K562 (cell line): ENCODE data around the gene MEIS1. TPM values are rescaled to one million over a fixed set of nuclear protein-coding genes. Genes with fewer than 3 reads are reported as not detected.

ENCODE experiments used
- ATAC-seq: fragments of 200-7000 bp; cut with Tn5 transposase; 3 replicates; pipeline ENCODE4 v1.9.1; 2020; ENCODE audit warnings: moderate library complexity
- BruUV-seq: library from RNA; stranded (reverse); fragments of 400-500 nt; replicated peaks from 2 replicates; lab custom pipeline; 2021; lab: Mats Ljungman, UMichigan
- CTCF ChIA-PET: fragments of 300-600 bp; formaldehyde crosslinking; extraction: SDS; loops from one replicate; lab custom pipeline; 2021; ENCODE audit warnings: low intra/inter-chr PET ratio; lab: Yijun Ruan, JAX
- POLR2A ChIA-PET: fragments of 300-600, 350-650 bp; sonication (Branson Sonifier 250); formaldehyde crosslinking; extraction: SDS; loops from one replicate; lab custom pipeline; 2021; ENCODE audit warnings: antibody characterized with exemption, inconsistent platforms; lab: Yijun Ruan, JAX
- DNase-seq, 4 experiments: peaks; one replicate each; pipeline versions ENCODE4 v3.0.0 to v3.0.0-alpha.2; 2011 to 2018; ENCODE audit warnings: low spot score in 3 of 4, mixed read lengths in 3 of 4; ENCODE audit errors: extremely low read depth in 1 of 4
- FAIRE-seq: peaks from 2 replicates; lab custom pipeline; 2011; peaks lifted over from hg19 to GRCh38; lab: Jason Lieb, UNC
- H2AFZ ChIP-seq: 2 replicates; pipeline ENCODE4 v1.6.0; 2011; ENCODE audit warnings: low read depth, low read length, control low read depth, inconsistent platforms
- H3K27ac ChIP-seq: fragments of 200-600 bp; 3 replicates; pipeline ENCODE4 v1.8.0; 2011; ENCODE audit warnings: low read depth, mild to moderate bottlenecking, control low read depth, inconsistent platforms, low read length, moderate library complexity, mixed read lengths; ENCODE audit errors: extremely low read depth
- H3K27me3 ChIP-seq, 2 experiments: fragments of 300-600 bp in 1 of 2; 2 replicates in 1 of 2; 3 replicates in 1 of 2; pipeline versions ENCODE4 v1.6.0 to v1.8.0; 2011; ENCODE audit warnings: inconsistent platforms in 2 of 2, low read length in 2 of 2, mild to moderate bottlenecking in 1 of 2, mixed read lengths in 1 of 2, moderate library complexity in 1 of 2; ENCODE audit not compliant: control insufficient read depth in 2 of 2, insufficient read depth in 2 of 2
- H3K36me3 ChIP-seq: fragments of 300-600 bp; 3 replicates; pipeline ENCODE4 v1.8.0; 2011; ENCODE audit warnings: mild to moderate bottlenecking, low read length, inconsistent platforms; ENCODE audit not compliant: control insufficient read depth, insufficient read depth
- H3K4me1 ChIP-seq, 2 experiments: fragments of 200-600 bp in 1 of 2; replicated peaks in 1 of 2; 2 replicates in 1 of 2; 3 replicates in 1 of 2; pipeline versions ENCODE4 v1.5.1 to v1.8.0; 2011; ENCODE audit warnings: inconsistent platforms in 2 of 2, low read length in 2 of 2, mild to moderate bottlenecking in 1 of 2, mixed read lengths in 1 of 2, moderate library complexity in 1 of 2; ENCODE audit not compliant: control insufficient read depth in 2 of 2, insufficient read depth in 2 of 2
- H3K4me2 ChIP-seq: 2 replicates; pipeline ENCODE4 v1.6.1; 2011; ENCODE audit warnings: low read length, control low read depth, inconsistent platforms, mixed read lengths; ENCODE audit not compliant: insufficient read depth
- H3K4me3 ChIP-seq: fragments of 200-600 bp; sonication (generic), shearing (Covaris generic); 2 replicates; pipeline ENCODE4 v1.5.1; 2016; ENCODE audit warnings: control low read depth, inconsistent platforms
- H3K79me2 ChIP-seq: fragments of 200-600 bp; 3 replicates; pipeline ENCODE4 v1.8.0; 2011; ENCODE audit warnings: low read length, inconsistent platforms; ENCODE audit not compliant: control insufficient read depth, insufficient read depth
- H3K9ac ChIP-seq, 2 experiments: 2 replicates each; pipeline versions ENCODE4 v1.6.0 to v1.6.1; 2011; ENCODE audit warnings: low read depth in 2 of 2, low read length in 2 of 2, control low read depth in 1 of 2, inconsistent platforms in 1 of 2, mild to moderate bottlenecking in 1 of 2, mixed read lengths in 1 of 2; ENCODE audit not compliant: insufficient read depth in 1 of 2
- H3K9me1 ChIP-seq: one replicate; pipeline ENCODE4 v1.6.0; 2011; ENCODE audit warnings: inconsistent platforms, mild to moderate bottlenecking, low read length, moderate library complexity; ENCODE audit not compliant: control insufficient read depth, insufficient read depth
- H3K9me3 ChIP-seq: replicated peaks from 2 replicates; pipeline ENCODE4 v1.5.1; 2011; ENCODE audit warnings: low read depth, low read length, inconsistent platforms; ENCODE audit not compliant: control insufficient read depth, insufficient read depth
- H4K20me1 ChIP-seq: replicated peaks from 2 replicates; pipeline ENCODE4 v1.6.1; 2011; ENCODE audit warnings: low read length, inconsistent platforms, mixed read lengths; ENCODE audit not compliant: control insufficient read depth, insufficient read depth
- DMBX1 ChIP-seq: fragments of 250-450 bp; sonication (Bioruptor Pico); IDR thresholded peaks from 2 replicates; pipeline ENCODE4 v1.8.0; 2022; ENCODE audit warnings: inconsistent platforms, mild to moderate bottlenecking, moderate library complexity, borderline replicate concordance
- JUNB ChIP-seq: fragments of 450-650 bp; formaldehyde crosslinking; conservative IDR thresholded peaks from 2 replicates; pipeline ENCODE4 v1.4.0; 2020; ENCODE audit warnings: mild to moderate bottlenecking
- MXI1 ChIP-seq: IDR thresholded peaks from 2 replicates; pipeline ENCODE4 v1.6.1; 2011; ENCODE audit warnings: low read depth, mild to moderate bottlenecking, improper control_type of control experiment, low read length
- STAG1 ChIP-seq: sonication (generic); formaldehyde crosslinking; IDR thresholded peaks from 2 replicates; pipeline ENCODE4 v1.5.0; 2020; ENCODE audit warnings: missing genetic modification reagents, borderline replicate concordance
- ZNF76 ChIP-seq: fragments of 250-450 bp; sonication (Bioruptor Pico); IDR thresholded peaks from 2 replicates; pipeline ENCODE4 v1.4.0; 2020; ENCODE audit warnings: mild to moderate bottlenecking, moderate library complexity, borderline replicate concordance
- WGBS: fragments of 100-300 bp; shearing (Covaris generic); methylation state at CpG from one replicate; pipeline ENCODE4 v1.1.6; 2016; ENCODE audit warnings: low coverage, mixed read lengths; ENCODE audit not compliant: insufficient coverage; ENCODE audit errors: missing lambda C conversion rate; 5-methylcytosine and 5-hydroxymethylcytosine counted together
- in situ Hi-C: fragments of 300-500 bp; cut with MboI; formaldehyde crosslinking; loops from 4 replicates; pipeline ENCODE4 v1.15.0; 2018; ENCODE audit warnings: inconsistent platforms, mixed read lengths
- intact Hi-C: fragments of 100-400 bp; cut with micrococcal nuclease; formaldehyde crosslinking; loops from 2 replicates; pipeline ENCODE4 v1.14.2; 2022
- polyA plus RNA-seq, 8 experiments: library from polyadenylated mRNA; depleted of rRNA in 4 of 8; stranded (reverse) in 5 of 8; unstranded in 3 of 8; fragments of >200 nt; fragmentation: Nextera tagmentation in 2 of 8; fragmentation: Illumina TruSeq in 1 of 8; extraction: Ambion mirVana in 2 of 8; extraction: Trizol in 1 of 8; gene quantifications; 2 replicates each; pipeline versions ENCODE4 v1.2.1 to v1.2.3, GENCODE V29; 2011 to 2014; ENCODE audit warnings: inconsistent platforms in 1 of 8, missing spikeins in 1 of 8
- total RNA-seq, 7 experiments: library from RNA; depleted of rRNA in 6 of 7; stranded (reverse); fragments of >200 nt in 6 of 7; fragmentation: Illumina TruSeq in 2 of 7; extraction: Trizol in 2 of 7; gene quantifications; 2 replicates each; pipeline versions ENCODE4 v1.2.1 to v1.2.3, GENCODE V29; 2011 to 2021; ENCODE audit warnings: low replicate concordance in 1 of 7
- TF ChIP-seq, protein P1 (sequence below): sonication (generic); formaldehyde crosslinking; IDR thresholded peaks from 2 replicates; pipeline ENCODE4 v1.8.0; 2022; ENCODE audit warnings: missing genetic modification reagents, mild to moderate bottlenecking, moderate library complexity, borderline replicate concordance
- TF ChIP-seq, protein P2 (sequence below): fragments of 250-450 bp; sonication (Bioruptor Pico); IDR thresholded peaks from 2 replicates; pipeline ENCODE4 v1.5.0; 2020; ENCODE audit warnings: mild to moderate bottlenecking
- TF ChIP-seq, protein P3 (sequence below): fragments of 450-650 bp; formaldehyde crosslinking; IDR thresholded peaks from 2 replicates; pipeline ENCODE4 v1.4.0; 2022; ENCODE audit warnings: missing genetic modification characterization

Gene MEIS1
- total and polyA plus RNA-seq, 9 of the 15 experiments (the other 6 are each of a cell fraction or from before 2014, with no cell fraction given) = 2.3 to 9.0 (median 5.9) TPM

DNA sequence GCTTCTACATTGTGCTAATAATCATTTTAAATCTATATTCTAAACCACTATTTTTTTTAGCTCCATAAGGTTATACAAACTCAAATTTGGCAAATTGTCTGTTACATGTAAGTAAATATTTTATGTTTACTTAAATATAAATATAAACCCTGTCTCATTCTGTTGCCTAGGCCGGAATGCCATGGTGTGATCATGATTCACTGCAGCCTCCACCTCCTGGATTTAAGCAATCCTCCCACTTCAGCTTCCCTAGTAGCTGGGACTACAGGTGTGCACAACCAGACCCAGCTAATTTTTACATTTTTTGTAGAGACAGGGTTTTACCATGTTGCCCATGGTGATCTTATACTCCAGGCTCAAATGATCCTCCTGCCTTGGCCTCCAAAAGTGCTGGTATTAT is 124.7 kb downstream of the MEIS1 start:
- BruUV-seq = no TSS peak
- no peak overlapping the region for H3K9ac ChIP-seq

More for the DNA sequence above, 124.7 kb downstream of the MEIS1 start:
- intact Hi-C loops (no loop called here), in situ Hi-C loops (no loop called here)
- FAIRE-seq = no peak
- TF ChIP-seq MXI1 (no peak), DMBX1 (CRISPR knock-in tag) (no peak), JUNB (CRISPR knock-in tag) (no peak), ZNF76 (CRISPR knock-in tag) (no peak), STAG1 (CRISPR knock-in tag) (no peak)
- TF ChIP-seq, protein P1, sequence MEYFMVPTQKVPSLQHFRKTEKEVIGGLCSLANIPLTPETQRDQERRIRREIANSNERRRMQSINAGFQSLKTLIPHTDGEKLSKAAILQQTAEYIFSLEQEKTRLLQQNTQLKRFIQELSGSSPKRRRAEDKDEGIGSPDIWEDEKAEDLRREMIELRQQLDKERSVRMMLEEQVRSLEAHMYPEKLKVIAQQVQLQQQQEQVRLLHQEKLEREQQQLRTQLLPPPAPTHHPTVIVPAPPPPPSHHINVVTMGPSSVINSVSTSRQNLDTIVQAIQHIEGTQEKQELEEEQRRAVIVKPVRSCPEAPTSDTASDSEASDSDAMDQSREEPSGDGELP (CRISPR knock-in tag) = no peak
- TF ChIP-seq, protein P2, sequence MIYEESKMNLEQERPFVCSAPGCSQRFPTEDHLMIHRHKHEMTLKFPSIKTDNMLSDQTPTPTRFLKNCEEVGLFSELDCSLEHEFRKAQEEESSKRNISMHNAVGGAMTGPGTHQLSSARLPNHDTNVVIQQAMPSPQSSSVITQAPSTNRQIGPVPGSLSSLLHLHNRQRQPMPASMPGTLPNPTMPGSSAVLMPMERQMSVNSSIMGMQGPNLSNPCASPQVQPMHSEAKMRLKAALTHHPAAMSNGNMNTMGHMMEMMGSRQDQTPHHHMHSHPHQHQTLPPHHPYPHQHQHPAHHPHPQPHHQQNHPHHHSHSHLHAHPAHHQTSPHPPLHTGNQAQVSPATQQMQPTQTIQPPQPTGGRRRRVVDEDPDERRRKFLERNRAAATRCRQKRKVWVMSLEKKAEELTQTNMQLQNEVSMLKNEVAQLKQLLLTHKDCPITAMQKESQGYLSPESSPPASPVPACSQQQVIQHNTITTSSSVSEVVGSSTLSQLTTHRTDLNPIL (CRISPR knock-in tag) = no peak
- TF ChIP-seq, protein P3, sequence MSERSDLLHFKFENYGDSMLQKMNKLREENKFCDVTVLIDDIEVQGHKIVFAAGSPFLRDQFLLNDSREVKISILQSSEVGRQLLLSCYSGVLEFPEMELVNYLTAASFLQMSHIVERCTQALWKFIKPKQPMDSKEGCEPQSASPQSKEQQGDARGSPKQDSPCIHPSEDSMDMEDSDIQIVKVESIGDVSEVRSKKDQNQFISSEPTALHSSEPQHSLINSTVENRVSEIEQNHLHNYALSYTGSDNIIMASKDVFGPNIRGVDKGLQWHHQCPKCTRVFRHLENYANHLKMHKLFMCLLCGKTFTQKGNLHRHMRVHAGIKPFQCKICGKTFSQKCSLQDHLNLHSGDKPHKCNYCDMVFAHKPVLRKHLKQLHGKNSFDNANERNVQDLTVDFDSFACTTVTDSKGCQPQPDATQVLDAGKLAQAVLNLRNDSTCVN (CRISPR knock-in tag) = no peak
- TF ChIP-seq, all 486 proteins: peak for 0
- POLR2A ChIA-PET = interaction anchor here (1.0 kb wide), 1 partner anchor 69 kb away, joined by 5 read pairs; no protein-coding TSS in a partner anchor
- H3K9me3 ChIP-seq = no peaks in the 10 kb centered on the region
- ATAC-seq = no peak
- H3K27me3 ChIP-seq = no peaks in the 10 kb centered on the region
- H4K20me1 ChIP-seq = no peaks in the 10 kb centered on the region
- no peaks in the 10 kb centered on the region for H3K79me2 ChIP-seq
- no peak for DNase-seq
- 75% methylated on average over 1 of the region's 1 CpG for WGBS
- H3K9me1 ChIP-seq = no peaks in the 10 kb centered on the region
- H3K4me3 ChIP-seq = no peak overlapping the region
- no peaks in the 10 kb centered on the region for H3K36me3 ChIP-seq
- H3K4me1 ChIP-seq = peaks cover 0 to 3% of the 10 kb centered on the region in 2 experiments; a peak in 1 of 5 replicates
- CTCF ChIA-PET = no interaction called here
- no peak overlapping the region for H3K4me2 ChIP-seq
- no peak overlapping the region for H2AFZ ChIP-seq
- H3K27ac ChIP-seq = no peak overlapping the region
